Measurements from ENCODE around the gene FBXO10.
A peak's percentile ranks its signal among the peaks of the same experiment; 100 is the strongest.
"Not testable (repeated sequence)": the region's sequence is repeated elsewhere in the genome, so short reads cannot be mapped to it uniquely, and the experiment has no call there.

FBXO10 gene

GRCh38 chr9:37575921-37576721, at the start of gene FBXO10:
FBXO10 (minus strand) TSS chr9:37576380; CDS start chr9:37541768, 34,612 bp downstream.
- peak; percentile 63 for DNase-seq (ENCODE audit: low read depth)

- no peak for DNase-seq (ENCODE audit: low read depth)
These were observed 49.6 kb upstream of the FBXO10 start for GRCh38 chr9:37625758-37626147.

GRCh38 chr9:37625036-37625757, 49.0 kb upstream of the FBXO10 start:
- DNase-seq (ENCODE audit: low read depth) = no peak

- no peak for DNase-seq (ENCODE audit: low read depth)
These were observed 47.9 kb upstream of the FBXO10 start for GRCh38 chr9:37624073-37624472.

- DNase-seq (ENCODE audit: low read depth) = no peak
These were observed 47.1 kb upstream of the FBXO10 start for GRCh38 chr9:37623267-37623666.

- DNase-seq (ENCODE audit: low read depth) = peak; percentile 41
These were observed 46.3 kb upstream of the FBXO10 start for GRCh38 chr9:37622462-37622861.

GRCh38 chr9:37621273-37622121, 45.3 kb upstream of the FBXO10 start:
- no peak for DNase-seq (ENCODE audit: low read depth)

GRCh38 chr9:37620396-37620795, 44.2 kb upstream of the FBXO10 start:
- DNase-seq (ENCODE audit: low read depth) = no peak

- no peak for DNase-seq (ENCODE audit: low read depth)
These were observed 43.6 kb upstream of the FBXO10 start for GRCh38 chr9:37619806-37620205.

GRCh38 chr9:37618817-37619216, 42.6 kb upstream of the FBXO10 start:
- DNase-seq (ENCODE audit: low read depth) = no peak

- no peak for DNase-seq (ENCODE audit: low read depth)
These were observed 41.7 kb upstream of the FBXO10 start for GRCh38 chr9:37617832-37618231.

- no peak for DNase-seq (ENCODE audit: low read depth)
These were observed 41.0 kb upstream of the FBXO10 start for GRCh38 chr9:37617161-37617560.

GRCh38 chr9:37611961-37612360, 35.8 kb upstream of the FBXO10 start:
- DNase-seq (ENCODE audit: low read depth) = no peak

- DNase-seq (ENCODE audit: low read depth) = no peak
These were observed 34.8 kb upstream of the FBXO10 start for GRCh38 chr9:37611014-37611413.

GRCh38 chr9:37609735-37610397, 33.7 kb upstream of the FBXO10 start:
- DNase-seq (ENCODE audit: low read depth) = no peak

GRCh38 chr9:37608250-37608649, 32.1 kb upstream of the FBXO10 start:
- DNase-seq (ENCODE audit: low read depth) = no peak

- DNase-seq (ENCODE audit: low read depth) = no peak
These were observed 28.1 kb upstream of the FBXO10 start for GRCh38 chr9:37604296-37604695.

GRCh38 chr9:37602817-37603216, 26.6 kb upstream of the FBXO10 start:
- no peak for DNase-seq (ENCODE audit: low read depth)

- DNase-seq (ENCODE audit: low read depth) = not testable (repeated sequence)
These were observed 25.9 kb upstream of the FBXO10 start for GRCh38 chr9:37602061-37602460.

GRCh38 chr9:37596504-37596903, 20.3 kb upstream of the FBXO10 start:
- DNase-seq (ENCODE audit: low read depth) = no peak

GRCh38 chr9:37593883-37594448, 17.8 kb upstream of the FBXO10 start:
- DNase-seq (ENCODE audit: low read depth) = no peak
